KOPT-K1 (cell line): ENCODE data around the gene DCST1.

Experiments used
- H3K27ac ChIP-seq: fragments of 200-600 bp; sonication (generic); 2 replicates; pipeline ENCODE4 v1.5.1; 2016; ENCODE audit warnings: antibody characterized with exemption, mild to moderate bottlenecking, low read depth, low read length; ENCODE audit not compliant: poor library complexity, severe bottlenecking
- H3K36me3 ChIP-seq: fragments of 200-600 bp; sonication (generic); 2 replicates; pipeline ENCODE4 v1.5.1; 2017; ENCODE audit warnings: antibody characterized with exemption, mild to moderate bottlenecking, low read length, moderate library complexity; ENCODE audit not compliant: insufficient read depth
- H3K9me3 ChIP-seq: fragments of 200-600 bp; sonication (generic); 2 replicates; pipeline ENCODE4 v1.5.1; 2017; ENCODE audit warnings: antibody characterized with exemption, low read length, mild to moderate bottlenecking; ENCODE audit not compliant: insufficient read depth, poor library complexity, severe bottlenecking

The DCST1 gene

GRCh38 chr1:155076371-155076770, 42.7 kb downstream of the DCST1 start:
- Histone ChIP-seq H3K27ac (no peak overlapping the region), H3K9me3 (no peaks in the 10 kb centered on the region), H3K36me3 (no peaks in the 10 kb centered on the region)

- H3K36me3 ChIP-seq = no peaks in the 10 kb centered on the region
- no peaks in the 10 kb centered on the region for H3K9me3 ChIP-seq
- H3K27ac ChIP-seq = no peak overlapping the region
Measured at GRCh38 chr1:155077346-155077745, 43.7 kb downstream of the DCST1 start.

- Histone ChIP-seq H3K27ac (no peak overlapping the region), H3K36me3 (no peaks in the 10 kb centered on the region), H3K9me3 (no peaks in the 10 kb centered on the region)
Measured at GRCh38 chr1:155077758-155078445, 44.3 kb downstream of the DCST1 start.

GRCh38 chr1:155078469-155079209, 45.0 kb downstream of the DCST1 start, which contains the start of gene EFNA3:
TSS of gene EFNA3 (plus strand) at chr1:155078837. CDS start at chr1:155078942, 105 bp downstream.
- Histone ChIP-seq H3K27ac (no peak within 1 kb of the TSS), H3K36me3 (no peaks in the 10 kb centered on the region), H3K9me3 (no peaks in the 10 kb centered on the region)

GRCh38 chr1:155079210-155079486, 45.5 kb downstream of the DCST1 start:
- H3K9me3 ChIP-seq = no peaks in the 10 kb centered on the region
- H3K36me3 ChIP-seq = no peaks in the 10 kb centered on the region
- no peak overlapping the region for H3K27ac ChIP-seq

DNA sequence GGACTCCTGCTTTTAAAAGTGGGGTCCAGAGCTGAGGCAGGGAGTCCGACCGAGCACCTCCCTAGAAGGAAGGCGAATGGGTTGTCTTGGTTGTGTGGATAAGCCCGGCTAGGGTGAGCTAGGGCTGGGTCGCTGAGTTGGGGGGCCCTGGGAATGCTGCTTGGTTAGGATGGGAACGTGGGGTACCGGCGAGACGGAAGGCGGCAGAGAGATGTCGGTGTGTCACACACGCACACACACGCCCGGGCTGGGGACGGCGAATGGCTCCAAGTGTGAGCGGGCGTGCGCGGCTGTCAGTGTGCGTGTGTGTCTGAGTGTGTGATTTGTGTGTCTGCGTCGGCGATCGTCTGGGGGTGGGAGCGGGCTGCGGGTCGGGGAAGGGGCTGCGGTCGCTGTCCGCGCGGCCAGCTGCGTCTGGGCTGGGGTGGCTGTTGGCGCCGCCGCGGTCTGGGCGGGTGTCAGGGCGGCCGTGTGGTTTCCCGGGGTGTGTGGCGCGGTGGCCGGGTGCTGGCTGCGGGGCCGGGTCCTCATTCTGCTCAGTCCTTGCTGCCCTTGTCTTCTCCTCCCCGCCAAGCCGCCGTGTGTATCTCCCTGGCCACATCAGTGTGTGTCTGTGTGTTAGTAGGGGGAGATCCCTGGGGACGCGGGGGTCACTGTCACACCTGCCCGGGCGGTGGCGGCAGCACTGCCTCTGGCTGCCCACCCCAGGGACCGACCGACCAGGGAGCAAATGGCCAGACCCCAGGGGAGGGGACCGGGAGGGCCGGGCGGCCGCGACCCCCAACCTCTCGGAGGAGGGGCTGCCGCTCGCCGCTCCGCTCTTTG, 46.1 kb downstream of the DCST1 start:
- Histone ChIP-seq H3K36me3 (no peaks in the 10 kb centered on the region), H3K27ac (no peak overlapping the region), H3K9me3 (no peaks in the 10 kb centered on the region)

DNA sequence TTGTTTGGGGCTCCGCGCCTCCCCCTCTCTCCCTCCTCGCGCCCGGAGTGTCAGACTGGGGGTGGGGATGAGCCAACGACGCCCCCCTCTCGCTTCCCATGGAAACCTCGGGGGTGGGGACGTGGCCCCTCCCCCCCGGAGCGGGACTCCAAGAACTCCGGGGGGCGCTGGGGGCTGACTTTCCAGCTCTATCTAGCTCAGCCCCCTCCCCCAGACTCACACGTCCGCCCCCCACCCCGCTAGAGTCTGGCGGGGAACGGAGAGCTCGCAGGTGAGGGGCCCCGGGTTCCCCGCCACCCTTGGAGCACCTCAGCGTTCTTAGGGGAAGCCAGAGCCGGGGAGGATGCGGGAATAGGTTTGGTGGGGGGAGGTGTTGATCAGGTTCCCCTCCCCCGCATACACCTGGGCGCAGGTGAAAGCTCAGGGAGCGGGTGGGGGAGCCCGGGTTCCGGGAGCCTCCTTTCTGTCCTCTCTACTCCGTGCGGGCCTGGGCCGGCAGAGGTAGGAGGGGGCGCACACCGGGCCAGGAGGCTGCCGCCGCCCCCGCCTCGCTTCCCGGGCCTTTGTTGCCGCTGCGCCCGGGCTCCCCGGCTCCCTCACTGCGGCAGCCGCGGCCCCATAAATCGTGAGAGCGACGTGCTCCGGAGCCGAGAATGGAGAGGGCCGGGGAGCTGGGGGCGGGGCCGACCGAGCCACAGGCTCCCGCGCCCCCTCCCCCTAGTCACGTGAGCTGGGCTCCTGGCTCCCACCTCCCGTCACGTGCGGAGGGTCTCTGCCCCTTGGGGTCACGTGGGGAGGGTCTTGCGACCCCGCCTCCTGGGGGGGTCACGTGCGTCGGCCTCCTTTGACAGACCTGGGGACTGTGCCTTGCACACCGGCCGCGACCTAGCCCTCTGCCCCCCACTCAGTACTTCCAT, 46.9 kb downstream of the DCST1 start:
- no peak overlapping the region for H3K27ac ChIP-seq
- H3K36me3 ChIP-seq = no peaks in the 10 kb centered on the region
- no peaks in the 10 kb centered on the region for H3K9me3 ChIP-seq

- no peak overlapping the region for H3K27ac ChIP-seq
- no peaks in the 10 kb centered on the region for H3K9me3 ChIP-seq
- no peaks in the 10 kb centered on the region for H3K36me3 ChIP-seq
Measured at GRCh38 chr1:155081472-155082300, 48.1 kb downstream of the DCST1 start.

DNA sequence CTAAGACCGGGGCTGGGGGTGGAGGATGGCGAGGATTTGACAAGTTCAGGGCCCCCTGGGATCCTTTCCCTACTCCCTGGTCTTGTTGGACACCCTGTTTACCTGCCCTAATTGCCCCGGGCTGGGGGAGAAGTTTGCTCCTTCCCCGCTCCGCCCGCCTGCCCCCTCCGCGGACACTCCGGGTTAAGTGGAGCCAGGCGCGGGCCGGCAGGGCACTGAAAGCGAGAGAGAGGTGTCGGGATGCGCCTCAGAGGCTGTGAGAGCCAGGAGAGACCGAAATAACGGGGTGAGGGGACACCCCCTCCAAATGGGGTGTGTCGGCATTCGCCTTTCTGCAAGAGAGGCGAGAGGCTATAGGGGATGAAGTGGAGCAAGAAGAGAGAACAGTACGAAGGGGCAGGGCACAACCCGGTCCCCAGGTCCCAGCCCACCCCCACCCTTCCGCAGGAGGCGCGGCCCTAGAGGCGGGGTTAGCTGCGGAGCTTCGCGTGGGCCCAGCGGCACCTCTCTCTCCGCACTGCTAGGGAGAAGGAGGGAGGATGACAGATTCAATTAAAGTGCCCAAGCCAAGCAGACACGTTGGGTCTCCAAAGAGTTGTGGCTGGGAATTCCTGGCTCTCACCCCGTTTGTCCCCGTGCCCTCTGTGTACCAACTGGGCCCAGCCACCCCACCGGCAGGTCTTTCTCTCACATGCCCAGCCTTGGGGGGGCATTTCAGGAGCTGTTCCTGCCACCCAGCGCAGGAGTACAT, 48.9 kb downstream of the DCST1 start:
- Histone ChIP-seq H3K27ac (no peak overlapping the region), H3K9me3 (no peaks in the 10 kb centered on the region), H3K36me3 (no peaks in the 10 kb centered on the region)

DNA sequence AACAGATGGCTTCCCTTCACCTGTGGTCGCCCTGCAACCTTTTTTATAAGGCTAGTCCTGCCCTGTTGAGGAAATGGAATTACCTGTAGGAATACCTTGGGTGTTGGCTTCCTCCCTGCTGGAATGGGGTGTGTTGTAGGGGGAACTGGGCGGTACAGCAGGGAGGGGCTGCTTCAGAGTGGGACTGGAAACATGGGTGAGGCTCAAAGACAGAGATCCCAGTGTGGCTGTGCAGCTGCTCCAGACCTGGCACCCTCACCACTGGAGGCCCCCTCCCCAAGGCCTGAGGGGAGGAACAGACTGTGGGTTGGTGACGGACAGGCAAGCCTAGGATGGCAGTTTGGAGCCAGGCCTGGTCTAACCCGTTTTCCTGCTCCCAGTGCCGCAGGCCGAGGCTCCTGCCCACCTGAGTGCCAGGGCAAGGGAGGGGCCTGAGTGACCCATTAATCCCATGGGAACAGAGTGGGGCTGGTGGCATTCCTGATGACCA, 49.5 kb downstream of the DCST1 start:
- H3K27ac ChIP-seq = no peak overlapping the region
- no peaks in the 10 kb centered on the region for H3K36me3 ChIP-seq
- no peaks in the 10 kb centered on the region for H3K9me3 ChIP-seq

DNA sequence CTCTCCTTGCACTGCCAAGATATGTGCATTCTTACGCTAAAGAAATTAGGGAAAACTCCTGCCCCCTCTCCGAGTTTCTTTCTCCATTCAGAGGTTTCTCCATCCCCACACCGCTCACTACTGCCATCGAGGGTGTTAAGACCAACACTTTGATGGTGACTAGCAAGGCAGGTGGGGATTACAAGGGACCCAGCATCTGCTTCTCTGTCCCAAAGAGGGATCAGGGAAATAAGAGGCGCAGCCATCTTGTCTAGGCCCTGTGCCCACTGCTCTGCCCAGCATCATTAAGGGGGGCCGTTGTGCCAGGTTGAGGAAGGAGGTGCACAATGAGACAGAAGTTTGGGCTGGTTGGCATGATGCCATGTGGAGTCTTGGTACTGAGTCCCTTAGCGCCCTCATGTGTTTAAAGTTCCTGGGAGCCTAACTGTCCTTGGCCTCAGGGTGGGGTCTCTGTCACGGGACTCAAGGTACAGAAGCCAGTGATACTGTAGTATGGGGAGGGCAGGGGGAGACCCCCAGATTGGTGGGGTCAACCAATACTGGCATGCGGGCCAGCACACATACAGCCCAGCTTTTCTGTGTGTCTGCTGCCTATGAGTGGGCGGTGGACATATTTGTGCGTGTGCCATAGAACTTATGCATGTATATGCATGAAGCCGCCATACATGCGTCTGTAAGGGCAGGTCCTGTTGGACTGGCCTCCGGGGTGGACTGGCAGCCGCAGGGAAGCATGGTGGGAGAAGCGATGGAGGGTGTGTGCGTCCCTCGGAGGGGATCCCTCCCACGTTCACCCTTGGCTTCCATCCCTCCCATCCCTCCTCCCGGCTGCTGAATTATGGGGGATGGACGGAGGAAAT, 50.5 kb downstream of the DCST1 start:
- no peaks in the 10 kb centered on the region for H3K36me3 ChIP-seq
- no peaks in the 10 kb centered on the region for H3K9me3 ChIP-seq
- no peak overlapping the region for H3K27ac ChIP-seq

- H3K9me3 ChIP-seq = no peaks in the 10 kb centered on the region
- H3K27ac ChIP-seq = peak overlapping the region; percentile 73
- no peaks in the 10 kb centered on the region for H3K36me3 ChIP-seq
Measured at GRCh38 chr1:155084722-155085503, 51.3 kb downstream of the DCST1 start.
